Measurements from ENCODE around the gene FBXO11. TPM values are rescaled to one million over a fixed set of nuclear protein-coding genes. Genes with fewer than 3 reads are reported as not detected.
A peak's percentile ranks its signal among the peaks of the same experiment; 100 is the strongest.

Gene FBXO11
- total RNA-seq, 1 experiment from 2014 or later = 104 TPM

- H4K20me1 ChIP-seq (ENCODE audit: insufficient read depth, low read depth, low read length) = no peaks in the 10 kb centered on the region
- H2AFZ ChIP-seq (ENCODE audit: low read length) = no peak overlapping the region
- no peaks in the 10 kb centered on the region for H3K27me3 ChIP-seq (ENCODE audit: low read length)
- H3K36me3 ChIP-seq (ENCODE audit: insufficient read depth, low read length) = no peaks in the 10 kb centered on the region
- no peak overlapping the region for H3K4me2 ChIP-seq (ENCODE audit: low read depth, low read length, poor library complexity, severe bottlenecking)
- no peaks in the 10 kb centered on the region for H3K9me2 ChIP-seq (replicated peaks; ENCODE audit: insufficient read depth, low read length)
- no peak overlapping the region for H3K4me3 ChIP-seq (ENCODE audit: low read length)
- peaks cover 43% of the 10 kb centered on the region for H3K4me1 ChIP-seq (ENCODE audit: low read length)
- no peaks in the 10 kb centered on the region for H3K9me3 ChIP-seq (ENCODE audit: low read length)
- DNase-seq = no peak
- H3K79me2 ChIP-seq (ENCODE audit: low read length) = peaks cover 43% of the 10 kb centered on the region
- H3K27ac ChIP-seq (ENCODE audit: low read length) = peak overlapping the region; percentile 15; the same call in 1 of the 2 replicates
- no peak overlapping the region for H3K9ac ChIP-seq (ENCODE audit: low read length)
These were observed 134.0 kb downstream of the FBXO11 start for GRCh38 chr2:47772343-47772742.

GRCh38 chr2:47771211-47771610 is 135.1 kb downstream of the FBXO11 start:
- H3K9me3 ChIP-seq (ENCODE audit: low read length) = no peaks in the 10 kb centered on the region
- no peak overlapping the region for H3K9ac ChIP-seq (ENCODE audit: low read length)
- peaks cover 43% of the 10 kb centered on the region for H3K79me2 ChIP-seq (ENCODE audit: low read length)
- no peaks in the 10 kb centered on the region for H3K27me3 ChIP-seq (ENCODE audit: low read length)
- no peaks in the 10 kb centered on the region for H4K20me1 ChIP-seq (ENCODE audit: insufficient read depth, low read depth, low read length)
- no peak overlapping the region for H3K4me2 ChIP-seq (ENCODE audit: low read depth, low read length, poor library complexity, severe bottlenecking)
- H3K4me3 ChIP-seq (ENCODE audit: low read length) = no peak overlapping the region
- H3K9me2 ChIP-seq (replicated peaks; ENCODE audit: insufficient read depth, low read length) = no peaks in the 10 kb centered on the region
- peak overlapping the region; percentile 41; the same call in 1 of the 2 replicates for H3K27ac ChIP-seq (ENCODE audit: low read length)
- H2AFZ ChIP-seq (ENCODE audit: low read length) = no peak overlapping the region; the same call in 1 of the 2 replicates
- no peaks in the 10 kb centered on the region for H3K36me3 ChIP-seq (ENCODE audit: insufficient read depth, low read length)
- peaks cover 55% of the 10 kb centered on the region for H3K4me1 ChIP-seq (ENCODE audit: low read length)
- DNase-seq = peak; percentile 74

DNA sequence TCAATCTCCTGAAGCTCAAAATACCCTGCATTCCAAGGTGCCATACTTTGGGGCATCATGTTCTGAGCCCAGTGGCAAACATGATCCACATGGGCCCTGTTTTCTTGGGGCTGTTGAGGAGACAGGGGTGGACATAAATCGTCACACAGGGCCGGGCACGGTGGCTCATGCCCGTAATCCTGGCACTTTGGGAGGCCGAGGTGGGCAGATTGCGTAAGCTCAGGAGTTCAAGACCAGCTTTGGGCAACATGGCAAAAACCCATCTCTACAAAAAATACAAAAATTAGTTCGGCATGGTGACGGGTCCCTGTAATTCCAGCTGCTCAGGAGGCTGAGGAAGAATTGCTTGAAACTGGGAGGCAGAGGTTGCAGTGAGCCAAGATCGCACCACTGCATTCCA is 137.0 kb downstream of the FBXO11 start:
- no peaks in the 10 kb centered on the region for H3K9me3 ChIP-seq (ENCODE audit: low read length)
- no peak overlapping the region for H3K4me3 ChIP-seq (ENCODE audit: low read length)
- H3K27ac ChIP-seq (ENCODE audit: low read length) = no peak overlapping the region
- DNase-seq = no peak
- no peaks in the 10 kb centered on the region for H3K27me3 ChIP-seq (ENCODE audit: low read length)
- no peak overlapping the region for H2AFZ ChIP-seq (ENCODE audit: low read length)
- H3K4me2 ChIP-seq (ENCODE audit: low read depth, low read length, poor library complexity, severe bottlenecking) = no peak overlapping the region
- H4K20me1 ChIP-seq (ENCODE audit: insufficient read depth, low read depth, low read length) = no peaks in the 10 kb centered on the region
- peaks cover 34% of the 10 kb centered on the region; the same call in 1 of the 2 replicates for H3K79me2 ChIP-seq (ENCODE audit: low read length)
- H3K36me3 ChIP-seq (ENCODE audit: insufficient read depth, low read length) = no peaks in the 10 kb centered on the region
- H3K4me1 ChIP-seq (ENCODE audit: low read length) = peaks cover 56% of the 10 kb centered on the region
- H3K9me2 ChIP-seq (replicated peaks; ENCODE audit: insufficient read depth, low read length) = no peaks in the 10 kb centered on the region
- no peak overlapping the region for H3K9ac ChIP-seq (ENCODE audit: low read length)

DNA sequence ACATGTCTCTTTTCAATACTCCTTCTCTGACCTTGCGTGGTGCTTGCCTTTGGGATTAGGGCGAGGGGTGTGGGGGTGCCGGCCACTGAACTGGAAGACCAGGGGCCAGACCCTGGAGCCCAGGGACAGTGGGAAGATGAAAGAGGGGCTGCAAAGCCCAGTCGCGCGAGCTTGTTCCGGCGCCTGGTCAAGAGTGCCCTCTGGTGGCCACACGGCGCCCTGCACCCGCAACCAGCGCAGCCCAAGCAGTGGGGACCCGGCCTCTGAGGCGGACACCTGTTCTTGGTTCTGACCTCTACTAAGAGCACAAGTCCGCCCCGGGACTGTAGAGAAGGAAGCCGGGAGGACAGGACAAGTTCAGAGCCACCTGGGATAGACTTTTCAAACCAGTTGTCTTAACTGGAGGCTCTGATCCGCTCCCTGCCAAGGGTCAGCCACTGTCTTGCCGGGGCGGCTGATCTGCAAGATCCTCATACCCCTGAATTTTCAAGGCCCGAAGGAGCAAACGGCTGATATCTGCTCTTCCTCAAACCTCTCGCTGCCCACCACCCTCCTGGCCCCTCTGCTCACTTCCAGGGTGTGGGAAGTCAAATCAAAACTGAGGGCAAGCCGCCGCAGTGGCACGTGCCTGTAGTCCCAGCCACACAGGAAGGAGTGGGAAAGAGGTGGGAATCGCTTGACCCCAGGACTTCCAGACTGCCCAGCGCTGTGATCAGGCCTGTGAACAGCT is 138.3 kb downstream of the FBXO11 start:
- Histone ChIP-seq H3K9me3 (ENCODE audit: low read length) (no peaks in the 10 kb centered on the region), H3K36me3 (ENCODE audit: insufficient read depth, low read length) (no peaks in the 10 kb centered on the region), H3K27ac (ENCODE audit: low read length) (peak overlapping the region; percentile 91), H2AFZ (ENCODE audit: low read length) (no peak overlapping the region), H3K27me3 (ENCODE audit: low read length) (no peaks in the 10 kb centered on the region), H3K4me1 (ENCODE audit: low read length) (peaks cover 53% of the 10 kb centered on the region), H4K20me1 (ENCODE audit: insufficient read depth, low read depth, low read length) (no peaks in the 10 kb centered on the region), H3K4me3 (ENCODE audit: low read length) (no peak overlapping the region), H3K4me2 (ENCODE audit: low read depth, low read length, poor library complexity, severe bottlenecking) (peak overlapping the region; percentile 40), H3K9me2 (replicated peaks; ENCODE audit: insufficient read depth, low read length) (no peaks in the 10 kb centered on the region), H3K9ac (ENCODE audit: low read length) (peak overlapping the region; percentile 56), H3K79me2 (ENCODE audit: low read length) (peaks cover 31% of the 10 kb centered on the region; the same call in 1 of the 2 replicates)
- DNase-seq = peak; percentile 90

- Histone ChIP-seq H3K79me2 (ENCODE audit: low read length) (peaks cover 28% of the 10 kb centered on the region; the same call in 1 of the 2 replicates), H3K36me3 (ENCODE audit: insufficient read depth, low read length) (no peaks in the 10 kb centered on the region; the same call in 1 of the 2 replicates), H3K9me2 (replicated peaks; ENCODE audit: insufficient read depth, low read length) (no peaks in the 10 kb centered on the region), H3K4me2 (ENCODE audit: low read depth, low read length, poor library complexity, severe bottlenecking) (peak overlapping the region; percentile 40), H3K4me1 (ENCODE audit: low read length) (peaks cover 56% of the 10 kb centered on the region), H2AFZ (ENCODE audit: low read length) (no peak overlapping the region), H4K20me1 (ENCODE audit: insufficient read depth, low read depth, low read length) (no peaks in the 10 kb centered on the region), H3K27me3 (ENCODE audit: low read length) (no peaks in the 10 kb centered on the region), H3K27ac (ENCODE audit: low read length) (peak overlapping the region; percentile 91), H3K9ac (ENCODE audit: low read length) (peak overlapping the region; percentile 53), H3K9me3 (ENCODE audit: low read length) (no peaks in the 10 kb centered on the region), H3K4me3 (ENCODE audit: low read length) (no peak overlapping the region)
- DNase-seq = peak; percentile 56
These were observed 138.8 kb downstream of the FBXO11 start for GRCh38 chr2:47767497-47767844.

GRCh38 chr2:47751856-47752414 is 154.4 kb downstream of the FBXO11 start:
- Histone ChIP-seq H3K9me2 (replicated peaks; ENCODE audit: insufficient read depth, low read length) (no peaks in the 10 kb centered on the region), H3K79me2 (ENCODE audit: low read length) (peaks cover 25% of the 10 kb centered on the region), H3K4me3 (ENCODE audit: low read length) (no peak overlapping the region), H2AFZ (ENCODE audit: low read length) (0 out of 2 replicates have a peak overlapping the region, but pooled peaks have one; percentile 9), H3K4me1 (ENCODE audit: low read length) (peaks cover 59% of the 10 kb centered on the region), H3K9me3 (ENCODE audit: low read length) (no peaks in the 10 kb centered on the region), H4K20me1 (ENCODE audit: insufficient read depth, low read depth, low read length) (no peaks in the 10 kb centered on the region), H3K4me2 (ENCODE audit: low read depth, low read length, poor library complexity, severe bottlenecking) (peak overlapping the region; percentile 8), H3K27me3 (ENCODE audit: low read length) (no peaks in the 10 kb centered on the region), H3K27ac (ENCODE audit: low read length) (peak overlapping the region; percentile 93), H3K9ac (ENCODE audit: low read length) (peak overlapping the region; percentile 29; the same call in 1 of the 2 replicates), H3K36me3 (ENCODE audit: insufficient read depth, low read length) (peaks cover 11% of the 10 kb centered on the region)
- no peak for DNase-seq

GRCh38 chr2:47747878-47748277 is 158.4 kb downstream of the FBXO11 start:
- H3K4me3 ChIP-seq (ENCODE audit: low read length) = no peak overlapping the region
- no peaks in the 10 kb centered on the region for H3K9me2 ChIP-seq (replicated peaks; ENCODE audit: insufficient read depth, low read length)
- peaks cover 30% of the 10 kb centered on the region for H3K4me1 ChIP-seq (ENCODE audit: low read length)
- no peaks in the 10 kb centered on the region for H4K20me1 ChIP-seq (ENCODE audit: insufficient read depth, low read depth, low read length)
- no peak overlapping the region for H3K9ac ChIP-seq (ENCODE audit: low read length)
- H3K27ac ChIP-seq (ENCODE audit: low read length) = no peak overlapping the region
- no peak overlapping the region for H2AFZ ChIP-seq (ENCODE audit: low read length)
- H3K79me2 ChIP-seq (ENCODE audit: low read length) = peaks cover 16% of the 10 kb centered on the region; the same call in 1 of the 2 replicates
- H3K36me3 ChIP-seq (ENCODE audit: insufficient read depth, low read length) = peaks cover 29% of the 10 kb centered on the region
- DNase-seq = no peak
- no peak overlapping the region for H3K4me2 ChIP-seq (ENCODE audit: low read depth, low read length, poor library complexity, severe bottlenecking)
- H3K9me3 ChIP-seq (ENCODE audit: low read length) = no peaks in the 10 kb centered on the region
- H3K27me3 ChIP-seq (ENCODE audit: low read length) = no peaks in the 10 kb centered on the region

DNA sequence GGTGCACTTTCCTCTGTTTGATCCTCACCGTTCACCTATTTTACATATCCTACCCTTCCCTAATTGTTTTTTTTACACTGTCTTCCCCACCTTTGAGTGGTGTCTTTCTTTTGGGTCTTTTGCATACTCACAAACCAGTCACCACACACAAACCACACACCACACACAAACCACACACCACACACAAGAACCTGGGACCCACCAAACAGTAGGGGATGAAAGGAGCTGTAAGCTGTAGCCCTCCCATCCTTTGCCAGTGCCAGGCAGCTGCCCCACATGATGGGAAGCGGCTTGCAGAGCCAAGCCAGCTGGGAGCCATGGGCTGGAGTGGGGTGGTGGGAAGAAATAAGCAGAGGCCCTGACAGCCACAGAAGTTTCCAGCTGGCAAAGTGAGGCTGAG is 162.2 kb downstream of the FBXO11 start:
- Histone ChIP-seq H2AFZ (ENCODE audit: low read length) (no peak overlapping the region), H3K9me3 (ENCODE audit: low read length) (no peaks in the 10 kb centered on the region), H3K9ac (ENCODE audit: low read length) (no peak overlapping the region), H3K4me3 (ENCODE audit: low read length) (no peak overlapping the region), H3K27ac (ENCODE audit: low read length) (0 out of 2 replicates have a peak overlapping the region, but pooled peaks have one; percentile 12), H3K9me2 (replicated peaks; ENCODE audit: insufficient read depth, low read length) (no peaks in the 10 kb centered on the region), H3K4me2 (ENCODE audit: low read depth, low read length, poor library complexity, severe bottlenecking) (no peak overlapping the region), H3K79me2 (ENCODE audit: low read length) (peaks cover 6% of the 10 kb centered on the region; the same call in 1 of the 2 replicates), H4K20me1 (ENCODE audit: insufficient read depth, low read depth, low read length) (no peaks in the 10 kb centered on the region), H3K27me3 (ENCODE audit: low read length) (no peaks in the 10 kb centered on the region), H3K4me1 (ENCODE audit: low read length) (peaks cover 15% of the 10 kb centered on the region), H3K36me3 (ENCODE audit: insufficient read depth, low read length) (peaks cover 37% of the 10 kb centered on the region)
- DNase-seq = no peak

Data from Karpas-422 (cell line).